ENCODE results near the gene CUL2.

DNA sequence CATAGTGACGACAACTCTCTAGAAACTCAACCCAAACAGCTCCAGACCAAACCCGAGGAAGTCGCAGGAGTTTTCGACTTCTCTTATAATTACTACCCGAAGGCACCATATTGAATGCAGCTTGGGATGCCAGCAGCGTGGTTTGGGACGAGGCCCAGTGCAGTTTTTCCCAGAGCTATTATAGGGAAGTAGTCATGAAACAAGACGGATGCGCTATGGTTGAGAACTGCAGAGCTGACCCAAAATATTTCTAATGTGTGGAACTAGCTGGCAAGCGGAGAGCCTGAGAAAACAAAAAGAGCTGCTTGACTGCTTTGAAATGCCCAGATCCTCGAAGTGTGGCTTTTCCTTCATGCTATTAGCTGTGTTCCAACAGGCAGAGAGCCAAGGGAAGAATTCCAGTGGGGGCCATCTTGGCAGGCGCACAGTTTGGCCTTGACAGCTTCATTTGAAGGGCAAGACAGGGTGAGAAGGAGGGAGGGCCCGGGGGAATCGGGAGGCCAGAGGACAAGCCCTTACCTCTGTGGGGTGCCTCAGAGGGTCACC, 122.7 kb downstream of the CUL2 start:
- TF ChIP-seq, protein P1, sequence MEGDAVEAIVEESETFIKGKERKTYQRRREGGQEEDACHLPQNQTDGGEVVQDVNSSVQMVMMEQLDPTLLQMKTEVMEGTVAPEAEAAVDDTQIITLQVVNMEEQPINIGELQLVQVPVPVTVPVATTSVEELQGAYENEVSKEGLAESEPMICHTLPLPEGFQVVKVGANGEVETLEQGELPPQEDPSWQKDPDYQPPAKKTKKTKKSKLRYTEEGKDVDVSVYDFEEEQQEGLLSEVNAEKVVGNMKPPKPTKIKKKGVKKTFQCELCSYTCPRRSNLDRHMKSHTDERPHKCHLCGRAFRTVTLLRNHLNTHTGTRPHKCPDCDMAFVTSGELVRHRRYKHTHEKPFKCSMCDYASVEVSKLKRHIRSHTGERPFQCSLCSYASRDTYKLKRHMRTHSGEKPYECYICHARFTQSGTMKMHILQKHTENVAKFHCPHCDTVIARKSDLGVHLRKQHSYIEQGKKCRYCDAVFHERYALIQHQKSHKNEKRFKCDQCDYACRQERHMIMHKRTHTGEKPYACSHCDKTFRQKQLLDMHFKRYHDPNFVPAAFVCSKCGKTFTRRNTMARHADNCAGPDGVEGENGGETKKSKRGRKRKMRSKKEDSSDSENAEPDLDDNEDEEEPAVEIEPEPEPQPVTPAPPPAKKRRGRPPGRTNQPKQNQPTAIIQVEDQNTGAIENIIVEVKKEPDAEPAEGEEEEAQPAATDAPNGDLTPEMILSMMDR (IDR thresholded peaks at IDR 0.05) = no peak
- no peak for TF ChIP-seq POLR2A (IDR thresholded peaks at IDR 0.05)
- no peak for TF ChIP-seq EP300 (IDR thresholded peaks at IDR 0.05)
